GM20000 (cell line): Measurements from ENCODE around the gene WFDC8.

Experiments used
- DNase-seq: peaks from one replicate; pipeline ENCODE4 v3.0.0; 2012; ENCODE audit warnings: low spot score
- CTCF ChIP-seq: IDR thresholded peaks from 2 replicates; pipeline ENCODE4 v1.5.1; 2012; ENCODE audit warnings: mild to moderate bottlenecking, control low read depth; ENCODE audit errors: extremely low read depth, missing control alignments

Gene WFDC8

GRCh38 chr20:45548410-45548809, 30.7 kb downstream of the WFDC8 start:
- DNase-seq = no peak

GRCh38 chr20:45547206-45547770, 31.8 kb downstream of the WFDC8 start, which contains the start of gene EPPIN:
EPPIN (minus strand) TSS chr20:45547401; CDS start chr20:45547357, 44 bp downstream.
- no peak for DNase-seq
- no peak for TF ChIP-seq CTCF

More at GRCh38 chr20:45548410-45548809, 30.7 kb downstream of the WFDC8 start:
- TF ChIP-seq CTCF = no peak

GRCh38 chr20:45545754-45546453, 33.2 kb downstream of the WFDC8 start:
- no peak for TF ChIP-seq CTCF
- DNase-seq = peak; percentile 10

- no peak for DNase-seq
- no peak for TF ChIP-seq CTCF
Measured at GRCh38 chr20:45545351-45545750, 33.7 kb downstream of the WFDC8 start.

- TF ChIP-seq CTCF = no peak
- DNase-seq = no peak
Measured at GRCh38 chr20:45539382-45539781, 39.7 kb downstream of the WFDC8 start, which contains the start of gene WFDC6. WFDC6 (minus strand) TSS chr20:45539482; CDS start chr20:45539407, 75 bp downstream.

- TF ChIP-seq CTCF = no peak
Measured at GRCh38 chr20:45538209-45538799, 40.8 kb downstream of the WFDC8 start.

GRCh38 chr20:45527294-45527693, 51.8 kb downstream of the WFDC8 start:
- no peak for TF ChIP-seq CTCF
- DNase-seq = no peak

More at GRCh38 chr20:45538209-45538799, 40.8 kb downstream of the WFDC8 start:
- no peak for DNase-seq
